Measurements from ENCODE around the gene PSAT1.

The PSAT1 gene

DNA sequence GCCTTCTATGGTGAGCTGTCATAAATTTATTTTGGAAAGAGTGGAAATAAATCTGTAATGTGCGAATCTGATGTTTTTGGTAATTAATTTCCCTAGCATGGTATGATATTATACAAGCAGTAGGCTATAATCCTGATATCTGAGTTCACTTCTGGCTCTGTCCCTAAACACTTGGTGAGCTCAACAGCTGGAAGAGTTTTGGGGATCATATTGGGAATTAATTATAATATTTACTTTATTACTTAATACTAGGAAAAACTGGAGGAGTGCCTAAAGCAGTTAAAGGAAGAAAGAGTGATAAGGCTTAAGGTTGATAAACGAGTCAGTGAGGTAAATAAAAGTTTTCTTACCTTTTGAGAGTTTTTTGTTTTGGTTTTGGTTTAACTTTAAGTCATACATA, 34.3 kb upstream of the PSAT1 start:
- TF ChIP-seq, protein P1, sequence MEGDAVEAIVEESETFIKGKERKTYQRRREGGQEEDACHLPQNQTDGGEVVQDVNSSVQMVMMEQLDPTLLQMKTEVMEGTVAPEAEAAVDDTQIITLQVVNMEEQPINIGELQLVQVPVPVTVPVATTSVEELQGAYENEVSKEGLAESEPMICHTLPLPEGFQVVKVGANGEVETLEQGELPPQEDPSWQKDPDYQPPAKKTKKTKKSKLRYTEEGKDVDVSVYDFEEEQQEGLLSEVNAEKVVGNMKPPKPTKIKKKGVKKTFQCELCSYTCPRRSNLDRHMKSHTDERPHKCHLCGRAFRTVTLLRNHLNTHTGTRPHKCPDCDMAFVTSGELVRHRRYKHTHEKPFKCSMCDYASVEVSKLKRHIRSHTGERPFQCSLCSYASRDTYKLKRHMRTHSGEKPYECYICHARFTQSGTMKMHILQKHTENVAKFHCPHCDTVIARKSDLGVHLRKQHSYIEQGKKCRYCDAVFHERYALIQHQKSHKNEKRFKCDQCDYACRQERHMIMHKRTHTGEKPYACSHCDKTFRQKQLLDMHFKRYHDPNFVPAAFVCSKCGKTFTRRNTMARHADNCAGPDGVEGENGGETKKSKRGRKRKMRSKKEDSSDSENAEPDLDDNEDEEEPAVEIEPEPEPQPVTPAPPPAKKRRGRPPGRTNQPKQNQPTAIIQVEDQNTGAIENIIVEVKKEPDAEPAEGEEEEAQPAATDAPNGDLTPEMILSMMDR (IDR thresholded peaks at IDR 0.05; ENCODE audit: control insufficient read depth, insufficient read depth, low read depth, low read length, missing control alignments) = no peak
- no peak overlapping the region for H3K4me3 ChIP-seq (ENCODE audit: control insufficient read depth, low read depth, low read length)
- no peak for DNase-seq (ENCODE audit: low read depth)

DNA sequence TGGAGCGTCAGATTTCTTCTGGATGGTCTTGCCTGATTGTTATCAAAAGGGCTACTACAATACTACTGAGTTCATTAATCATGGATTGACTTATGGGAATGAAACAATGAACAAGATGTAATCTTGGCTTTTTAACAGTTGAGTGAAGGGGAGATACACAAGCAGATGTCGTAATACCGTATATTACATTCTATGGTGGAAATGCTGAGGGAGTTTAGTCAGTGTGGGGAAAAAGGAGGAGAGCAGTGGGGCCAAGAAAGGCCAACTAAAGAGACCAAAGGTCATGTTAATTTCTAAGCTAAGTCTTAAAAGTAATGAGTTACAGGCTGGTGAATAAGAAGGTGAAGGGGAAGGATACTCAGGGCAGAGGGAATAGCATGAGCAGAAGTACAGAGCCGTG, 29.0 kb upstream of the PSAT1 start:
- H3K4me3 ChIP-seq (ENCODE audit: control insufficient read depth, low read depth, low read length) = no peak overlapping the region
- TF ChIP-seq, protein P1 (IDR thresholded peaks at IDR 0.05; ENCODE audit: control insufficient read depth, insufficient read depth, low read depth, low read length, missing control alignments) = no peak
- DNase-seq (ENCODE audit: low read depth) = no peak

DNA sequence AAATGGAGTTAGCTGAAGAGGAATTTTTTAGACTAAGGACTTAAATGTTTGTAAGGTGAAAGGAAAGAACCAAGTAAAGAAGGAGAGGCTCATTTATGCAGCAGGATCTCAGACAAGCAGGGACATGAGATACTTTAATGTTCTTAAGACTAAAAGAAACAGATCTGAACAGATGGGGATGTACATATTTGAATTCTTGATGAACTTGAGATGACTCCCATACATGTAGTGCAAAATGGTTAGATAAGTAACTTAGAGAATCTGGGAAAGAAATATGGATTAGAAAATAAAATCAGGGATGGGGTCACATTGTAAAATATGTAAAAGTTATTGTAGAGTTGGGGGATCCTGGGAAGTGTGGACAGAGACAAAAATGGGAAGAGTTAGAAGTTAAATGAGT, 27.1 kb upstream of the PSAT1 start:
- DNase-seq (ENCODE audit: low read depth) = no peak
- TF ChIP-seq, protein P1 (IDR thresholded peaks at IDR 0.05; ENCODE audit: control insufficient read depth, insufficient read depth, low read depth, low read length, missing control alignments) = no peak

DNA sequence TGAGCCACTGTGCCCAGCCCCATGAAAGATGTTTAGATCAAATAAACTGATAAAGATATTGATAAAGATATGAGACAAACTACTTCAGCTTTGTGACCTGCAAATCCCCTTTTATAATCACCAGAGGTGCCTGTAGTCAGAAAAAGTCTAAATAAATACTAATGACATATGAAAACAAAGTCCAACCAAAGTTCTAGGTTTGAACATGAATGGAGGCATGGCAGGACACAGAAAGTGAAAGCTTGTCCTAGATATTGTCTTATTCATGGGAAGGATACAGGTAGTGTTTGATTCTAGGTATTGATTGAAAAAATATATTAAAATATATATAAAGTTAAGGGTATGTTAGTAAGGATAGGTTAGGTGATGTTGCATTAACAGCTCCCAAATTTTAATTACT, 24.6 kb upstream of the PSAT1 start:
- no peak overlapping the region for H3K4me3 ChIP-seq (ENCODE audit: control insufficient read depth, low read depth, low read length)
- TF ChIP-seq, protein P1 (IDR thresholded peaks at IDR 0.05; ENCODE audit: control insufficient read depth, insufficient read depth, low read depth, low read length, missing control alignments) = no peak
- no peak for DNase-seq (ENCODE audit: low read depth)

More for the DNA sequence above, 27.1 kb upstream of the PSAT1 start:
- H3K4me3 ChIP-seq (ENCODE audit: control insufficient read depth, low read depth, low read length) = no peak overlapping the region

DNA sequence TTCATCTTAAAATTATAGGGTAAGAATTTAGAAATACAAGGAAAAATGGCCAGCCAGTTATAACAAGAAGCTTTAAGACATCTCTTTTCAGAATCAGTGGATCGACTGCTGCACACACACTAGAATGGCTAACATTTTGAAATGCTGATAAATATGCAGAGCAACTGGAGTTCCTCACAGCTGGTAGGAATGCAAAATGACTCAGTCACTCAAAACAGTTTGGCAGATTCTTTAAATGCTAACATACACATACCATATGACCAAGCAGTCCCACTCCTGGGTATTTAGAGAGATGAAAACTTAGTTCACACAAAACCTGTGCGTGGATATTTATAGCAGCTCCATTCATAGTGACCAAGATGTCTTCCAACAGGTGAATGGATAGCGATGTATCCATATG, 23.2 kb upstream of the PSAT1 start:
- no peak for DNase-seq (ENCODE audit: low read depth)
- no peak overlapping the region for H3K4me3 ChIP-seq (ENCODE audit: control insufficient read depth, low read depth, low read length)
- TF ChIP-seq, protein P1 (IDR thresholded peaks at IDR 0.05; ENCODE audit: control insufficient read depth, insufficient read depth, low read depth, low read length, missing control alignments) = no peak

DNA sequence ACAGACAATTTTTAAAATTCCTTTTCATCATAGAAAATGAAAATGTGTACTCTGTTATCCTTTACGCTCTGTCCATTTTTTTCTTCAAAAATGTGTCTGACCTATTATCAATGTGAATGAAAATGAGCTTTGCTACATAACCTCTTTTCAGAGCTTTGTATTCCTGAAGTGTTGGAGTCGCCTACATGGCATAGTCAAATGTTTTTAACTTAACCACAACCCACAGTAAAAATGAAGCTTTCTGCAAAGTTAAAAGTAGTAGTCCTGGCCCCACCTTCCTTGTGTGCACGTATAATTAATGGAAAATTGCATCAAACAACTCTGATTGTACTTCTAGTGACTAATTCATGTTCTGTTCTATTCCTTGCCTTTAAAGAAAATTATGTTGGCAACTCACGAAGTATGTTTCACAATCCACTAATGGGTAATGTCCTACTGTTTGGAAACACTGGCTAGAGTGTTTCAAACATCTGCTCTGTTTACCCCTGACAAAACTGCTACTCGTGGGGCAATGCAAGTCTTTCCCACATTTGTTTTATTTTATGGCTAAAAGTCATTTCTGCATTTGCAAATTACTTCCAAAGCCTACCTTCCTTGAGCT, 18.6 kb upstream of the PSAT1 start:
- TF ChIP-seq, protein P1 (IDR thresholded peaks at IDR 0.05; ENCODE audit: control insufficient read depth, insufficient read depth, low read depth, low read length, missing control alignments) = no peak
- DNase-seq (ENCODE audit: low read depth) = peak; percentile 71
- H3K4me3 ChIP-seq (ENCODE audit: control insufficient read depth, low read depth, low read length) = no peak overlapping the region

DNA sequence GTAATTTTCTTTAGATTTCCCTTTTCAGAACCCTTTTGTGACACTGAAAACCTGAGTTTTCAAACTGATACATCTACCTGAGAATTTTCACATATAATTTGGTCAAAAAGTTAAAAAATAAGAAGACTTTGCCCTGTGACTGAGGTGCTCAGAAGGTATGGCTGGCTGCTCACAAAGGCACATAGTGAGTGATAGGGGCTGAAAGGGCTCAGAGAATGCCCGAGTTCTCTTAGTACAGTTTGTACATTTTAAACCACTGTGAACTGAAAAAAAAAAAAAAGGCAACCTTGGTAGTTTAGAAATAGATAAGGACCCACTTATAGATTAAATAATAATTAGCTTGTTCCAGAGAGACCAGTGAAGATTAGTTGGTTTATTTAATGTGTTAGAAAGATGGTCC, 18.1 kb upstream of the PSAT1 start:
- TF ChIP-seq, protein P1 (IDR thresholded peaks at IDR 0.05; ENCODE audit: control insufficient read depth, insufficient read depth, low read depth, low read length, missing control alignments) = no peak
- no peak for DNase-seq (ENCODE audit: low read depth)
- H3K4me3 ChIP-seq (ENCODE audit: control insufficient read depth, low read depth, low read length) = no peak overlapping the region

Measured in AG09309 (cell line).